K562 (cell line): Measurements from ENCODE around the gene DLG3. TPM values are rescaled to one million over a fixed set of nuclear protein-coding genes. Genes with fewer than 3 reads are reported as not detected.

ENCODE experiments used
- ATAC-seq: fragments of 200-7000 bp; cut with Tn5 transposase; 3 replicates; pipeline ENCODE4 v1.9.1; 2020; ENCODE audit warnings: moderate library complexity
- BruUV-seq: library from RNA; stranded (reverse); fragments of 400-500 nt; replicated peaks from 2 replicates; lab custom pipeline; 2021; lab: Mats Ljungman, UMichigan
- CTCF ChIA-PET: fragments of 300-600 bp; formaldehyde crosslinking; extraction: SDS; loops from one replicate; lab custom pipeline; 2021; ENCODE audit warnings: low intra/inter-chr PET ratio; lab: Yijun Ruan, JAX
- POLR2A ChIA-PET: fragments of 300-600, 350-650 bp; sonication (Branson Sonifier 250); formaldehyde crosslinking; extraction: SDS; loops from one replicate; lab custom pipeline; 2021; ENCODE audit warnings: antibody characterized with exemption, inconsistent platforms; lab: Yijun Ruan, JAX
- DNase-seq, 4 experiments: peaks; one replicate each; pipeline versions ENCODE4 v3.0.0 to v3.0.0-alpha.2; 2011 to 2018; ENCODE audit warnings: low spot score in 3 of 4, mixed read lengths in 3 of 4; ENCODE audit errors: extremely low read depth in 1 of 4
- FAIRE-seq: peaks from 2 replicates; lab custom pipeline; 2011; peaks lifted over from hg19 to GRCh38; lab: Jason Lieb, UNC
- H2AFZ ChIP-seq: 2 replicates; pipeline ENCODE4 v1.6.0; 2011; ENCODE audit warnings: low read depth, low read length, control low read depth, inconsistent platforms
- H3K27ac ChIP-seq: fragments of 200-600 bp; 3 replicates; pipeline ENCODE4 v1.8.0; 2011; ENCODE audit warnings: low read depth, mild to moderate bottlenecking, control low read depth, inconsistent platforms, low read length, moderate library complexity, mixed read lengths; ENCODE audit errors: extremely low read depth
- H3K27me3 ChIP-seq, 2 experiments: fragments of 300-600 bp in 1 of 2; 2 replicates in 1 of 2; 3 replicates in 1 of 2; pipeline versions ENCODE4 v1.6.0 to v1.8.0; 2011; ENCODE audit warnings: inconsistent platforms in 2 of 2, low read length in 2 of 2, mild to moderate bottlenecking in 1 of 2, mixed read lengths in 1 of 2, moderate library complexity in 1 of 2; ENCODE audit not compliant: control insufficient read depth in 2 of 2, insufficient read depth in 2 of 2
- H3K36me3 ChIP-seq: fragments of 300-600 bp; 3 replicates; pipeline ENCODE4 v1.8.0; 2011; ENCODE audit warnings: mild to moderate bottlenecking, low read length, inconsistent platforms; ENCODE audit not compliant: control insufficient read depth, insufficient read depth
- H3K4me1 ChIP-seq, 2 experiments: fragments of 200-600 bp in 1 of 2; replicated peaks in 1 of 2; 2 replicates in 1 of 2; 3 replicates in 1 of 2; pipeline versions ENCODE4 v1.5.1 to v1.8.0; 2011; ENCODE audit warnings: inconsistent platforms in 2 of 2, low read length in 2 of 2, mild to moderate bottlenecking in 1 of 2, mixed read lengths in 1 of 2, moderate library complexity in 1 of 2; ENCODE audit not compliant: control insufficient read depth in 2 of 2, insufficient read depth in 2 of 2
- H3K4me2 ChIP-seq: 2 replicates; pipeline ENCODE4 v1.6.1; 2011; ENCODE audit warnings: low read length, control low read depth, inconsistent platforms, mixed read lengths; ENCODE audit not compliant: insufficient read depth
- H3K4me3 ChIP-seq: fragments of 200-600 bp; sonication (generic), shearing (Covaris generic); 2 replicates; pipeline ENCODE4 v1.5.1; 2016; ENCODE audit warnings: control low read depth, inconsistent platforms
- H3K79me2 ChIP-seq: fragments of 200-600 bp; 3 replicates; pipeline ENCODE4 v1.8.0; 2011; ENCODE audit warnings: low read length, inconsistent platforms; ENCODE audit not compliant: control insufficient read depth, insufficient read depth
- H3K9ac ChIP-seq, 2 experiments: 2 replicates each; pipeline versions ENCODE4 v1.6.0 to v1.6.1; 2011; ENCODE audit warnings: low read depth in 2 of 2, low read length in 2 of 2, control low read depth in 1 of 2, inconsistent platforms in 1 of 2, mild to moderate bottlenecking in 1 of 2, mixed read lengths in 1 of 2; ENCODE audit not compliant: insufficient read depth in 1 of 2
- H3K9me1 ChIP-seq: one replicate; pipeline ENCODE4 v1.6.0; 2011; ENCODE audit warnings: inconsistent platforms, mild to moderate bottlenecking, low read length, moderate library complexity; ENCODE audit not compliant: control insufficient read depth, insufficient read depth
- H3K9me3 ChIP-seq: replicated peaks from 2 replicates; pipeline ENCODE4 v1.5.1; 2011; ENCODE audit warnings: low read depth, low read length, inconsistent platforms; ENCODE audit not compliant: control insufficient read depth, insufficient read depth
- H4K20me1 ChIP-seq: replicated peaks from 2 replicates; pipeline ENCODE4 v1.6.1; 2011; ENCODE audit warnings: low read length, inconsistent platforms, mixed read lengths; ENCODE audit not compliant: control insufficient read depth, insufficient read depth
- ATF2 ChIP-seq: sonication (generic); formaldehyde crosslinking; IDR thresholded peaks from 2 replicates; pipeline ENCODE4 v1.8.1; 2022; ENCODE audit warnings: missing genetic modification reagents
- CBX1 ChIP-seq: sonication (generic); IDR thresholded peaks from 2 replicates; pipeline ENCODE4 v1.6.1; 2016; ENCODE audit warnings: antibody characterized with exemption, low read depth, mild to moderate bottlenecking
- CHD7 ChIP-seq: fragments of 200-600 bp; sonication (generic); IDR thresholded peaks from one replicate; pipeline ENCODE4 v1.6.1; 2012; ENCODE audit warnings: mild to moderate bottlenecking, low read depth, low read length, inconsistent platforms
- KAT7 ChIP-seq: sonication (generic); formaldehyde crosslinking; IDR thresholded peaks from 2 replicates; pipeline ENCODE4 v1.8.0; 2022; ENCODE audit warnings: missing genetic modification reagents, mild to moderate bottlenecking, borderline replicate concordance
- KHSRP ChIP-seq: fragments of 450-650 bp; IDR thresholded peaks from 2 replicates; pipeline ENCODE4 v1.6.1; 2017
- MTA1 ChIP-seq: fragments of 450-650 bp; IDR thresholded peaks from 2 replicates; pipeline ENCODE4 v1.6.1; 2017; ENCODE audit warnings: borderline replicate concordance
- MTA2 ChIP-seq: fragments of 450-650 bp; IDR thresholded peaks from 2 replicates; pipeline ENCODE4 v1.6.1; 2016; ENCODE audit warnings: low read depth
- SFPQ ChIP-seq: fragments of 200-400 bp; formaldehyde crosslinking; IDR thresholded peaks from 2 replicates; pipeline ENCODE4 v1.6.1; 2017; ENCODE audit warnings: mild to moderate bottlenecking, low read depth, low read length, moderate library complexity
- WGBS: fragments of 100-300 bp; shearing (Covaris generic); methylation state at CpG from one replicate; pipeline ENCODE4 v1.1.6; 2016; ENCODE audit warnings: low coverage, mixed read lengths; ENCODE audit not compliant: insufficient coverage; ENCODE audit errors: missing lambda C conversion rate; 5-methylcytosine and 5-hydroxymethylcytosine counted together
- in situ Hi-C: fragments of 300-500 bp; cut with MboI; formaldehyde crosslinking; loops from 4 replicates; pipeline ENCODE4 v1.15.0; 2018; ENCODE audit warnings: inconsistent platforms, mixed read lengths
- intact Hi-C: fragments of 100-400 bp; cut with micrococcal nuclease; formaldehyde crosslinking; loops from 2 replicates; pipeline ENCODE4 v1.14.2; 2022
- polyA plus RNA-seq, 8 experiments: library from polyadenylated mRNA; depleted of rRNA in 4 of 8; stranded (reverse) in 5 of 8; unstranded in 3 of 8; fragments of >200 nt; fragmentation: Nextera tagmentation in 2 of 8; fragmentation: Illumina TruSeq in 1 of 8; extraction: Ambion mirVana in 2 of 8; extraction: Trizol in 1 of 8; gene quantifications; 2 replicates each; pipeline versions ENCODE4 v1.2.1 to v1.2.3, GENCODE V29; 2011 to 2014; ENCODE audit warnings: inconsistent platforms in 1 of 8, missing spikeins in 1 of 8
- total RNA-seq, 7 experiments: library from RNA; depleted of rRNA in 6 of 7; stranded (reverse); fragments of >200 nt in 6 of 7; fragmentation: Illumina TruSeq in 2 of 7; extraction: Trizol in 2 of 7; gene quantifications; 2 replicates each; pipeline versions ENCODE4 v1.2.1 to v1.2.3, GENCODE V29; 2011 to 2021; ENCODE audit warnings: low replicate concordance in 1 of 7

DLG3 gene
- total and polyA plus RNA-seq, 9 of the 15 experiments (the other 6 are each of a cell fraction or from before 2014, with no cell fraction given) = 3.1 to 15.7 (median 8.8) TPM

GRCh38 chrX:70498129-70498528 is 53.5 kb downstream of the DLG3 start:
- H3K4me3 ChIP-seq = no peak overlapping the region
- H3K4me2 ChIP-seq = no peak overlapping the region
- no peaks in the 10 kb centered on the region for H3K79me2 ChIP-seq
- no peak overlapping the region for H2AFZ ChIP-seq
- H3K4me1 ChIP-seq = no peaks in the 10 kb centered on the region
- POLR2A ChIA-PET = no interaction called here
- no peaks in the 10 kb centered on the region for H4K20me1 ChIP-seq
- H3K9ac ChIP-seq = no peak overlapping the region
- ATAC-seq = no peak
- WGBS = 25% methylated on average over 2 of the region's 2 CpGs
- intact Hi-C loops = no loop called here
- CTCF ChIA-PET = no interaction called here
- H3K9me1 ChIP-seq = no peaks in the 10 kb centered on the region
- in situ Hi-C loops = no loop called here
- no peaks in the 10 kb centered on the region for H3K9me3 ChIP-seq
- no peak for DNase-seq
- no peaks in the 10 kb centered on the region for H3K27me3 ChIP-seq
- no peak for FAIRE-seq
- no TSS peak for BruUV-seq
- H3K36me3 ChIP-seq = no peaks in the 10 kb centered on the region
- no peak overlapping the region for H3K27ac ChIP-seq
- TF ChIP-seq ATF2 (CRISPR knock-in tag) = no peak
- TF ChIP-seq CHD7 = no peak
- TF ChIP-seq MTA1 = no peak
- no peak for TF ChIP-seq KHSRP
- no peak for TF ChIP-seq CBX1
- no peak for TF ChIP-seq KAT7 (CRISPR knock-in tag)
- no peak for TF ChIP-seq MTA2
- TF ChIP-seq SFPQ = no peak
